GM12874 (cell line): ENCODE measurements around the gene CLEC16A.

ENCODE experiments used
- CTCF ChIP-seq: IDR thresholded peaks from 2 replicates; pipeline ENCODE4 v1.5.1; 2011; ENCODE audit warnings: low read depth, mild to moderate bottlenecking, control low read depth, low read length, moderate library complexity; ENCODE audit not compliant: insufficient read depth

The CLEC16A gene

GRCh38 chr16:11205065-11205699 is 260.8 kb downstream of the CLEC16A start:
- no peak for TF ChIP-seq CTCF

DNA sequence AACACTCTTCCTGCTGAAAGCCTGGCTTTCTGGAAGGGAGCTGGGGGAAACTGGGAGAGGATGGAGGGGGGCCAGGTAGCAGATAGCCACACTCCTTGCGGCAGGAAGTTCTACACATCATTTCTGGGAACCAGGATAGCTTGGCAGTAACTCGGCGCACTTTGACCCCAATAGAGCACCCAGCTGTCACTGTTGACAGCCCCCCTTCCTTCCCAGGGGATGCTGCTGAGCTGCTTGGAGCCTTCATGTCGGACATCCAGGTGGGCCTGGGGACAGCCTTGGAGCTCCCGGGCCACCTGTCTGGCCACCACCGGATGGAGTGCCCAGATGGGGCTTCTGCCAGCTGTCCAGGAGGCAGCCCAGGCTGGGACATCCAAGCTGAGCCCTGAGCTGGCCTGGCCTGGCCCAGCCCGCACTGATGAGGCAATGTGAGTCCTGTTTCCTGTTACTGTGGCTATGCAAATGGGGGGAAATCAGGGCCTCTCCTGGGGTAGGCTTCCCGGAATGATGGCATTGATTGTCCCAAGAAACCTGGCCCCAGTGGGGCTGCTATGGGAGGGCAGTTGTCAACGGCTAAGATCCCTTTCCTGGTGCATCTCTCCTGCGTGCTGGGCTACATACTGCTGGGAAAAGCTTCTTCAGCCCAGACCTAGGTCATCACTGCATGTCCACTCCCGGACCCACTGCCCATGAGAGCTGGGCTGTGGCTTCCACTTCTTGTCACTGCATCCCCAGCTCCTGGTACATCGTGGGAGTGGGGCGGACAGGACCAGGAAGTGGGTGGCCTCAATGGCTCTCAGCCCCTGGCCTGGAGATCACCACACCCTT is 261.6 kb downstream of the CLEC16A start:
- no peak for TF ChIP-seq CTCF

DNA sequence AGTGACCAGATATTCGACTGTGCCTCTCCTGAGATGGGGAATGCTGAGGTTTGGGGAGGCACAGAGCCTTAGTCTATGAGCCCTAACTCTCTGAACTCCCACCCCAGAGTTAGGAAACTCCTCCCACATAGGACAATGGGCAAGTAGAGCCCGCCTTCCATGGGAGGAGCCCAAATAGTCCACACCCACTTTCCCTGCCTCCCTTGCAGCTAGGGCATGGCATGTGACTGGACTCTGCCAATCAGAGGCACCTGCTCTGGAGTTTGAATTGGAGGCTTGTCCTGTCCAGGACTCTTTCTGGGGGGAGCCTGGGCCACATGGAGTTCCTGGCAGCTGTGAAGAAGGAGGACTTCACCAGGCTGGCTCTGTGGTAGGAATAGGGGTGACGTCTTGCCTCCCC is 263.3 kb downstream of the CLEC16A start:
- no peak for TF ChIP-seq CTCF

- no peak for TF ChIP-seq CTCF
These were observed 264.7 kb downstream of the CLEC16A start for GRCh38 chr16:11208916-11209665.

DNA sequence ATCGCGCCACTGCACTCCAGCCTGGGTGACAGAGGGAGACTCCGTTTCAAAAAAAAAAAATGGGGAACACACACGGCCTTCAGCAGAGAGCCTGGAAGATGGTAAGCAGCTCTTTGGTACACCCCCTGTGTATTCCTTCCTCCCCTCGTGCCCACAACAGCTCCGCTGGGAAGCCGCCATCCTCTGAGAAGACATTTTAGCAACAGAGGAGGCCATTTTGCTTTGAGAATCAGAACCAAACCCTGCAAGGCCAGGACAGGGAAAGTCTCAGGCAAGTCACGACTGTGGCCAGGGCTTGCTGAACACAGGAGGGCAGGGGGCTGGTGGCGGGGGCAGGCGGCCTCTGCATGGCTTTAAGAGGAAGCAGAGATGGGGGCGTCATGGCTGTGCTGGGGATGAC is 265.9 kb downstream of the CLEC16A start:
- no peak for TF ChIP-seq CTCF

DNA sequence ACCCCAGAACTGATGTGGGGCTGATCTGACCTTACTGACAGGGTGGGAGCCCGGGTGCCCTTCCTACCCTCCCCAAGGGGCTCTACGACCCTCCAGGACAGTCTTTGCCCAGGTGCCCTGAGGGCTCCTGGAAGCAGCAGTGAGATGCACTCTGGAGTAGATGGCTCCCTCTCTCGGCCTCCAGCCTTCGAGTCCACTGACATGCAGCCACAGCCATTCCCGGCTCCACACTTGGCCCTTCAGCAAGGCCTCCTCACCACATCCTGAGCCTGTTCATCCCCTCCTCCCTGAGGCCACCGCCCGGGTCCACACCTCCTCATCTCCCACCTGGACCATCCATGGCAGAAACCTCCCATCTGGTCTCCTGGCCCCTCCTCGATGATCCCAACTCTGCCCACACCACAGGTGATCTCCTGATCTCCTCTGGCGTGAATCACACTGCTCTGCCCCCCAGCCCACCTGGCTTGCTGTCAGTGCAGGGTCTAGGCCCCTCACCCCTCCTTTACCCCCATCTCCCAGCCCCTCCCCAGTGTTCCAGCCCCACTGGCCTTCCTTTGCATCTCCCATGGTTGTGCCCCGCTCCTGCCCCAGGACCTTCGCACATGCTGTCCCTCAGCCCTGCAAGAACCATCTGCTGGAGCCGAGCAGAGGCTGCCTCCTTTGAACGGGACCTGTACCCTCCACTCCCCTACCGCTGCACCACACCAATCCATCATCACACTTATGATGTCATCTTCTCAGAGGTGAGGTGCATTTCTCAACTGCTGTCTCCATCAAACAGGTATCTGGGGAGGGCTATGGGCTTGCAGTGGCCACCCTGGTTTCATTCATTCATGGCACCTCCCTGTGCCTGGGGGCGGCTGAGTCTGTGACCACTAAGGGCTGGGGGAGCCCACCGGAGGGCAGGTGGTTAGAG is 267.0 kb downstream of the CLEC16A start:
- TF ChIP-seq CTCF: no peak
